Activated naive CD8-positive, alpha-beta T cell treated with anti-CD3 and anti-CD28 coated beads, Interleukin-2, amount 10 ng/mL, durations not matched to agents 7 days and 5 days (primary cell): ENCODE measurements around the gene CTIF. TPM values are rescaled to one million over a fixed set of nuclear protein-coding genes. Genes with fewer than 3 reads are reported as not detected.

ENCODE experiments used
- ATAC-seq: fragments of 150-1000 bp; cut with Tn5 transposase; one replicate; pipeline ENCODE4 v1.10.0; 2021; ENCODE audit warnings: low read depth, moderate library complexity
- POLR2A ChIA-PET: fragments of 350-600 bp; sonication (Branson Sonifier 250); formaldehyde crosslinking; loops from one replicate; lab custom pipeline; 2021; ENCODE audit warnings: antibody characterized with exemption; lab: Charles Lee
- DNase-seq: peaks from one replicate; pipeline ENCODE4 v3.0.0; 2021
- H3K27ac Mint-ChIP-seq: one replicate; pipeline ENCODE4 v1.8.0; 2022; ENCODE audit warnings: mild to moderate bottlenecking, mixed read lengths
- H3K27me3 Mint-ChIP-seq: one replicate; pipeline ENCODE4 v1.8.0; 2022; ENCODE audit warnings: mild to moderate bottlenecking, moderate library complexity, mixed read lengths
- H3K36me3 Mint-ChIP-seq: one replicate; pipeline ENCODE4 v1.8.0; 2021; ENCODE audit warnings: mild to moderate bottlenecking, mixed read lengths
- H3K4me1 Mint-ChIP-seq: one replicate; pipeline ENCODE4 v1.8.0; 2021; ENCODE audit warnings: mixed read lengths
- H3K4me3 Mint-ChIP-seq: one replicate; pipeline ENCODE4 v1.8.0; 2022; ENCODE audit warnings: mild to moderate bottlenecking, moderate library complexity, mixed read lengths
- H3K9me3 Mint-ChIP-seq: one replicate; pipeline ENCODE4 v1.8.0; 2021; ENCODE audit warnings: mixed read lengths
- total RNA-seq, 2 experiments: library from RNA; stranded (reverse); gene quantifications; one replicate each; pipeline ENCODE4 v1.2.3, GENCODE V29; 2021

The CTIF gene
- total RNA-seq, 2 experiments from 2014 or later, result 2.4 to 3.0 TPM

DNA sequence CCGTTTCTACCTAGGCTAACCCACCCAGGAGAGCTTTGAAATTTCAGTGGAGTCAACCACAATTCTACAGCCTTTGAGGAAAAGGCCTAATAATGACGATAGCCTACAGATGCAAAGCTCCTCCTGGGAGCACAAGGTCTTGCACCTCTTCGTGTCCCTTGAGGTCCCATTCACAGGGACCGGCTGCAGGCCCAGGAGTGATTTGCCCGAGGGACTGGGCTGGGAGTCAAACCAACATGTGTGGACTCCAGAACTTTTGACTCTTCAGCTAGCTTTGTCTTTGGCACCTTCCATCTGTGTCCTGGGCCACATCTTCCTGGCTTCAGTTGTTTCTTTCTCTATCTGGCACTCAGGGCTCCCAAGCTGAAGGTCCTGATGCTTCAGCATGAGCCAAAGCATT is 335.4 kb downstream of the CTIF start:
- H3K27me3 Mint-ChIP-seq, result peaks cover 11% of the 10 kb centered on the region
- DNase-seq (no peak), ATAC-seq (no peak)
- H3K27ac Mint-ChIP-seq, result no peak overlapping the region
- POLR2A ChIA-PET, result no interaction called here
- H3K36me3 Mint-ChIP-seq, result no peaks in the 10 kb centered on the region
- H3K9me3 Mint-ChIP-seq, result no peaks in the 10 kb centered on the region
- H3K4me1 Mint-ChIP-seq, result peaks cover 6% of the 10 kb centered on the region
- H3K4me3 Mint-ChIP-seq, result no peak overlapping the region

DNA sequence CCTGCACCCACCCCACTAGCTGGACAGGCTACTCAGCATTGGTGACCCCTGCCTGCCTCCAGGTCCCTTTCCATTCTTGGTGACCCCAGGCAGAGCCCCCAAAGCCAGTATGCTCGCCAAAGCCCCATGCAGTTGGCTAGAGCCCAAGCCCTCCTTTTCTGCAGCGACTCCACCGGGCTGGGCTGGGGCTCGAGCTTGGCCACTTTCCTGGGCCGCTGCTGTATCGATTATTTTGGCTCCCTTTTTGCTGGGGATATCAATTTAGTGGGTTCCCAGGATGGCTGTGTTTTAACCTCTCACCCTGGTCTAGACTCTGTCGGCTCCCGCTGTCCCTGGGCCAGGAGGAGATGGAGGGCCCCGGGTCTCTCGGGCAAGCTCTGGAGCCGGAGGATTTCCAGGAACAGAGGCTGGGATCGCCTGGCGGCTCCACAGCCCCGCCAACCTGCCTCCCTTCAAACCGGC is 335.9 kb downstream of the CTIF start:
- Mint-ChIP-seq H3K27me3 (peaks cover 11% of the 10 kb centered on the region), H3K27ac (no peak overlapping the region), H3K4me3 (no peak overlapping the region), H3K4me1 (peaks cover 6% of the 10 kb centered on the region), H3K36me3 (no peaks in the 10 kb centered on the region), H3K9me3 (no peaks in the 10 kb centered on the region)
- POLR2A ChIA-PET, result no interaction called here
- no peak for DNase-seq
- no peak for ATAC-seq

DNA sequence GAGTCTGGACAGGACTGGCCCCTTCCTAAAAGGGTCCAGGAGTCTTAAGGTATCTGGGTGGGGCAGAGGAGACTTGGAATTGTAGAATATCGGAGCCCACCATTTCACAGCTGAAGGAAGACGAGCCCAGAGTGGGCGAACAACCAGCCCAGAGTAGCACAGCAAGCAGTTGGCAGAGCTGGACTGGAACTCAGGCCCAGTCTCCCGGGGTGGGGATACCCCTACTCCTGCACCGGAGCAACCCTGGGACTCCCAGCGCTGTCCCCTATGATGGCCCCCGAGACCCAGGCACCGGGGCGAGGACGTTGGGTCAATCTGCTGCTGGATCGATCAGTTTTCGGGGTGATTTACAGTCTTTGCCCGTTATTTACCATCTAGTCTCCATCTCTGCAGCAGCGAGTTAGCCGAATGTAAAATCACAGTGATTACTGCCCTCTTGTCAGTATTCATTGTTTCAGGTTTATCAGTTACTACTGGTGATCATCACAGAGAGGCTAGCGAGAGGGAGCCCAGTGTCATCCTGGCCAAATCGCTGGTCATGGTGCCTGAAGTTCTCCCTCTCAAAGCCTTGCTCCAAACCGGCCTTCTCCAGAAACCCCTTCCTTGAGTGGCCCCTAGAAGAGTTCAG is 336.6 kb downstream of the CTIF start:
- ATAC-seq (no peak), DNase-seq (no peak)
- no peak overlapping the region for H3K4me3 Mint-ChIP-seq
- POLR2A ChIA-PET, result no interaction called here
- no peak overlapping the region for H3K27ac Mint-ChIP-seq
- no peaks in the 10 kb centered on the region for H3K9me3 Mint-ChIP-seq
- H3K36me3 Mint-ChIP-seq, result no peaks in the 10 kb centered on the region
- H3K27me3 Mint-ChIP-seq, result peaks cover 11% of the 10 kb centered on the region
- peaks cover 12% of the 10 kb centered on the region for H3K4me1 Mint-ChIP-seq

DNA sequence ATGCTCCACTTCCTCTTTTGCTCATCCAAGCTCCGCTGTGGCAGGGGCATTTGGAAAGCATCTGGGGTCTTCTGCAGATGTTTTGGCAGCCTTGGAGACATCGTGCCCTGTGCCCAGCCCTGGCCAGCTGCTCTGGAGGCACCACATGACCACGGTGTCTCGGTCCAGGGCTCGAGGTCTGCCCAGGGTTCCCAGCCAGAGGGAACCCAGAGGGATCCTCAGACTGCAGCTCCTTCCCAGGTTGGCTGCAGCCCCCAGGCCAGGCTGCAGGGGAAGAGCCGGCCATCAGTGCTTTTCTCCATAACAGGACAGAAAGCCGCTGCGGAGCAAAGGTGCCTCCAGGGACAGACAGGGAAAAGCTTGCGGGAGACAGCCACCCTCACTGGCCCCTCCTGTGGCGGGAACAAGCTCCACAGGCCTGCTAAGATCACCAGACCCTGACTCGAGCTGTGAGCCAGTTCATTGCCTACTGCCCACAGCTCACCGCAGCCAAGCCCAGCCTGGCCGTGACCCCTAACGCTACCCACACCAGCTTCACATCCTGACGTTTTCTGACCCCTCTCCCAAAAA is 337.2 kb downstream of the CTIF start:
- peaks cover 11% of the 10 kb centered on the region for H3K27me3 Mint-ChIP-seq
- POLR2A ChIA-PET, result no interaction called here
- no peaks in the 10 kb centered on the region for H3K36me3 Mint-ChIP-seq
- ATAC-seq (no peak), DNase-seq (no peak)
- H3K9me3 Mint-ChIP-seq, result no peaks in the 10 kb centered on the region
- H3K27ac Mint-ChIP-seq, result no peak overlapping the region
- peaks cover 17% of the 10 kb centered on the region for H3K4me1 Mint-ChIP-seq
- no peak overlapping the region for H3K4me3 Mint-ChIP-seq

DNA sequence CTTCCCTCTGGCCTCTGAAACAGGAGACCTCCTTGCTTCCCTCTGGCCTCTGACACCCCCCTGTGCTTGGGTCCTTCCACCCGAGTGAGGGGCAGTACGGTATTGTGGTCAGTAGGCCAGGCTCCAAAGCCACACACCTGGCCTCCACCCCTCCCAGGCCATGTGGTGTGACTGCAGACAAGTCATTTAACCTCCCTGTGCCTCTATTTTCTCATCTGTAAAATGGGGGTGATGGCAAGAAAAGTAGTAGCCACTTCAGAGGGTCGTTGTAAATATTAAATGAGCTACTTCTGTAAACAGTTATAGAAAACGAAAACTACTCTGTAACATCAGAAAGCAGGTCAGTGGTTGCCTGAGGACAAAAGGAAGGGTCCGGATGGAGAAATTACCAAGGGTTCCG is 337.8 kb downstream of the CTIF start:
- DNase-seq (no peak), ATAC-seq (no peak)
- no peak overlapping the region for H3K27ac Mint-ChIP-seq
- H3K9me3 Mint-ChIP-seq, result no peaks in the 10 kb centered on the region
- peaks cover 18% of the 10 kb centered on the region for H3K4me1 Mint-ChIP-seq
- H3K36me3 Mint-ChIP-seq, result no peaks in the 10 kb centered on the region
- POLR2A ChIA-PET, result no interaction called here
- H3K4me3 Mint-ChIP-seq, result no peak overlapping the region
- peaks cover 11% of the 10 kb centered on the region for H3K27me3 Mint-ChIP-seq

DNA sequence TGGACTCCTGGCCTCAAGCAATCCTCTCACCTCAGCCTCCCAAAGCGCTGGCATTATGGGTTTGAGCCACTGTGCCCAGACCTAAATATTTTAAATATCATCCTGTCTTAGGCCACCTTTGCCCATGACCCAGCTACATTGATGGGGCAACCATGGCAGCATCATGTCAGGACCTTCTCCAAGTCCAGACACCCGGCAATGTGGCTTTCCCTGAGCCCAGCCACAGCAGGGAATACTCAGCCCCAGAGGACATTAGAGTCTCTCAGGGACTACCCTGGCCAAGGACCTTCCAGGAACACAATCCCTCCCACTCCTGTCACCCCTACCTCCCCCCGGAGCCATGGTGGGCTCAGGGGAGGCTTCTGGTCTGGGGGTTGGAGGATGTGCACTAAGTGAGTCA is 339.1 kb downstream of the CTIF start:
- no peak overlapping the region for H3K4me3 Mint-ChIP-seq
- H3K27me3 Mint-ChIP-seq, result peaks cover 11% of the 10 kb centered on the region
- no peaks in the 10 kb centered on the region for H3K36me3 Mint-ChIP-seq
- DNase-seq, result no peak
- H3K27ac Mint-ChIP-seq, result no peak overlapping the region
- H3K4me1 Mint-ChIP-seq, result peaks cover 15% of the 10 kb centered on the region
- H3K9me3 Mint-ChIP-seq, result no peaks in the 10 kb centered on the region
- ATAC-seq, result no peak
- POLR2A ChIA-PET, result no interaction called here

DNA sequence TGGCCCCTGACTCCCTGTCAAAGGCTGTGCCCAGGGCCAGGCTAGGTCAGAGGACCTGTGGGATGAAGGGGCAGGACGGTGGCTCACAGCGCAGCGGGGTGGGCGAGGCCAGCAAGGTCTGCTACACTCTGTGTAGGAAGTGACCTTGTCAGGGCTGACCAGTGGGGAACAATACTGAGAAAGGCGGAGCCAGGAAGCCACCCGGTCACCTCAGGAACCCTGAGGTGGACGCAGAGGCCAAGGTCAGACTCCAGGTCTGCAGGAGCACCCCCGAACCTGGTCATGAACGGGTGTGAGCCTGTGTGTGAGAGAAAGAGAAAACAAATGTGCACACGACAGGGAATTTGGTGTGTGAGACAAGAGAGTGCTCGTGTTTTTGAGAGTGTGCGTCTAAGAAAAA is 339.6 kb downstream of the CTIF start:
- Mint-ChIP-seq H3K27me3 (peaks cover 11% of the 10 kb centered on the region), H3K4me3 (no peak overlapping the region), H3K9me3 (no peaks in the 10 kb centered on the region), H3K4me1 (peaks cover 13% of the 10 kb centered on the region), H3K36me3 (no peaks in the 10 kb centered on the region), H3K27ac (peak overlapping the region; percentile 61)
- DNase-seq, result no peak
- ATAC-seq, result no peak
- POLR2A ChIA-PET, result no interaction called here

DNA sequence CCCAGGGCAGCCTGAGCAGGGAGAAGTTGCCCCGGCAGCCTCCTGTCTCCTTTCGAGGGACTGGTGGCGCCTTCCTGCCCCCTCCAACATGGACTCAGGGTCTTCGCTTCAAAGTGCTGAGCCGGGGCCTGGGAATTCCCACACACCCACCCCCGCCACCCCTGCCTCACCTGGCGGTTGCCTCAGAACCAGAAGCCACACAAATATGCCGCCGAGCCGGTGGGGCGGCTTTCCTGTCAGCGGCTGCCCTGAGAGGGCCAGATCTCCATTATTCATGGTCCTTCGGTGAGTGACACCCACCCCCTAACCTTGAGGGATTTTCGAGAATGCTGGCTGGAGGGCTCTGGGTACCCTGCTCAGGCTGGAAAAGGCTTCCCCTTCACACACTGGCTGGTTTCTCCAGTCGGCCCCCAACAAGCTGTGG is 340.2 kb downstream of the CTIF start:
- peaks cover 11% of the 10 kb centered on the region for H3K27me3 Mint-ChIP-seq
- H3K36me3 Mint-ChIP-seq, result no peaks in the 10 kb centered on the region
- ATAC-seq (no peak), DNase-seq (no peak)
- peaks cover 13% of the 10 kb centered on the region for H3K4me1 Mint-ChIP-seq
- H3K27ac Mint-ChIP-seq, result no peak overlapping the region
- no peak overlapping the region for H3K4me3 Mint-ChIP-seq
- POLR2A ChIA-PET, result no interaction called here
- no peaks in the 10 kb centered on the region for H3K9me3 Mint-ChIP-seq

DNA sequence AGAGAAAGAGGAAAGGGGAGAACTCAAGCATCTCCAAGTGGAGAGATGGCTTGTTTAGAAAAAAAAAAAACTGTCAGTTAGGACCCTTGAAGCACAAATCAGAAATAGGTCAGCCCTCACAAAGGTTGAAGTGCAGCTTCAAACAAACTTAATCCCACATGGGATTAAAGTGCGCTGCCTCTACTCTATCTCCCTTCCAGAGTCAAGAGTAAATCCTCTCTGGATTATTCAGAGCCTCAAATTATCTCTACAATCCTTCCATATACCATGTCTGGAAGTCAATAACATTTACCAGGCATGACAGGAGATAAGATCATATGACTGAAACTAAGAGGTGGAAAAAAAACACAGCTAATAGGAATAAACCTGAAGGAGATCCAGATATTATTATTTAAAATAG is 342.1 kb downstream of the CTIF start:
- ATAC-seq, result peak; percentile 14
- no peaks in the 10 kb centered on the region for H3K9me3 Mint-ChIP-seq
- no peaks in the 10 kb centered on the region for H3K36me3 Mint-ChIP-seq
- no peak overlapping the region for H3K4me3 Mint-ChIP-seq
- POLR2A ChIA-PET, result interaction anchor here (0.5 to 0.7 kb wide), 3 partner anchors 32 to 762 kb away, joined by 3 read pairs; no protein-coding TSS in a partner anchor
- H3K27me3 Mint-ChIP-seq, result peaks cover 8% of the 10 kb centered on the region
- no peak for DNase-seq
- no peak overlapping the region for H3K27ac Mint-ChIP-seq
- H3K4me1 Mint-ChIP-seq, result peaks cover 13% of the 10 kb centered on the region

DNA sequence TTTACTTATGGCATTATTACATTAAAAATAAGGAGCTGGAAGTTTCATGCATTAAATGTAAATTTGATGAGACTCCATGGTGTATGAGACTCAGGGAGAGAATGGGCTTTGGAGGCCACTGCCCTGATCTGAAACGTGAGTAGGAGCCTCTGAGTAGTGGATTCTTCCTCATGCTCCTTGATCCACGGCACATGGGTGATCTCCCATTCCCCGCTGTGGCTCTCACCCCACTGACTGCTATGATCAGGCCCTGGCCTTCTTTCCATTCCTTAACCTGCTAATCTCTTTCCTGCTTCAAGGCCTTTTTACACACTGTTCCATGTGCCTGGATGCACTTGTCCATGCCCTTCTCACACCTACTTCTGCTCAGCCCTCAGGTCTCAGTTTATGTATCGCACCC is 343.5 kb downstream of the CTIF start:
- Mint-ChIP-seq H3K4me3 (no peak overlapping the region), H3K9me3 (no peaks in the 10 kb centered on the region), H3K4me1 (peaks cover 13% of the 10 kb centered on the region), H3K27me3 (peaks cover 4% of the 10 kb centered on the region), H3K36me3 (no peaks in the 10 kb centered on the region), H3K27ac (no peak overlapping the region)
- no peak for ATAC-seq
- POLR2A ChIA-PET, result no interaction called here
- no peak for DNase-seq

DNA sequence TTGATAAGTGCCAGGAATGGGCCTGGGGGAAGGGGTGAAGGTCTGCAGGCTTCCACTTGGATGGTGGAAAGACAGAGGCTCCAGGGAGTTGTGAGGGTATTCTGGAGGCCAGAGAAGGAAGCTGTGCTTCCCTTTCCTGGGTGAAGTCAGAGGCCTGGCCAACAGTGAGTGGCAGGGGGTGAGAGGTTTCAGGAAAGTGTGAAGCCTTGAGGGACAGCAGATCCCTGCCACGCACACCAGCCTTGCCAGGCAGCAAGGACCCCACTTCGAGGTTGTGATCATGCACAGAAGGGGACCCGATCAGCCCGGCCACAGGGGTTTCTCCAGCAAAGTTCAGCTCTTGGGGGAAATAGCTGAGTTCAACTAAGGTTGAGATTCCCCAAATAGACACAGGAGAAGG is 345.5 kb downstream of the CTIF start:
- Mint-ChIP-seq H3K9me3 (no peaks in the 10 kb centered on the region), H3K4me1 (peaks cover 13% of the 10 kb centered on the region), H3K27me3 (no peaks in the 10 kb centered on the region), H3K27ac (no peak overlapping the region), H3K4me3 (no peak overlapping the region), H3K36me3 (no peaks in the 10 kb centered on the region)
- DNase-seq (no peak), ATAC-seq (no peak)
- POLR2A ChIA-PET, result no interaction called here

DNA sequence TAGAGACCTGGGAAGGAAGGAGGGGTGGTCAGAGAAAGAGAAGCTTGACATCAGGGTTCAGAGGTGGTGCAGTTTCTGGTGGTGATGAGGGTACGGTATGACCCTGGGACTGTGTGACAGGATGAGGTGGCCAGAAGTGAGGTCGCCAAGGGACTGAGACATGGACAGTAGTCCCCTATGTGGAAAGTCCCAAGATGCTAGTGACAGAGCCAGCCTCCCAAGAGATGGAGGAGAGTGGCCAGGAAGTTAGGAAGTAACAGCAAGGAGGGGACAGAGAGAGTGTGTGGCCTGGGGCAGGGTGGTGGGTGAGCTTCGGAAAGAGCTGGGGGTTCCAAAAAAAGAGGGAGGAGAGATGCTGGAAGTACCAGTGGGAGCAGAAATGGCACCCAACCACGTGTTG is 345.9 kb downstream of the CTIF start:
- Mint-ChIP-seq H3K27me3 (no peaks in the 10 kb centered on the region), H3K27ac (no peak overlapping the region), H3K9me3 (no peaks in the 10 kb centered on the region), H3K36me3 (no peaks in the 10 kb centered on the region), H3K4me3 (no peak overlapping the region), H3K4me1 (peaks cover 13% of the 10 kb centered on the region)
- ATAC-seq (no peak), DNase-seq (no peak)
- POLR2A ChIA-PET, result no interaction called here

DNA sequence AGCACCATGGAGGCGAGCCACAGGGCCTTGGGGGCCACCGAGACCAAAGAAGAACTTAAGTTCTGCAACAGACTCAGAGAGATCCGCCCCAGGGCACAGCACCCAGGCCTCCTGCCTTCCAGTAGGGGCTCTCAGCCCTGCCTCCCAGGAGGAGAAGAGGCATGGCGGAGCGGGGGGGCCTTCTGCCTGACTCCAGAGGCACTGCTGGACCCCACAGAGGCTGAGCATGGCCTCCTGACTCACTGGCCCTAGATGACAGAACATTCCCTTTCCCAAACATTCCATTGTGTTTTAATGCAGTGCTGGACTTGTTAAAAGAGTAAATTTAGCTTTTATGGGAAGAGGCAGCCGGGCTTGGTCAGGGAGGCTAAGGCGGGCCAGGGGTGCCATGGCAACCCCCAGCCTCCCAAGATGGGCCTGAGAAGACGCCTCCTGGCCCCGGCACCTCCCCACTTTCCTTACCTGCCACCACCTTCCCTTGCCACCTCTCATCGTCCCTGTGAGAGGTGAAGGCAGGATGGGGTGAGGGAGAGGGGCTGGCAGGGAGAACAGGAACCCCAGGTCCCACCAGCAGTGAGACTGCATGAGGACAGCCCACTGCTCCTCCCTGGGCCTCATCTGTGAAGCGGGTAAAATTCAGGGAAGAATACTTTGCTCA is 346.6 kb downstream of the CTIF start:
- H3K27me3 Mint-ChIP-seq, result no peaks in the 10 kb centered on the region
- H3K27ac Mint-ChIP-seq, result peak overlapping the region; percentile 59
- peaks cover 7% of the 10 kb centered on the region for H3K4me1 Mint-ChIP-seq
- H3K36me3 Mint-ChIP-seq, result no peaks in the 10 kb centered on the region
- POLR2A ChIA-PET, result no interaction called here
- no peak for ATAC-seq
- no peaks in the 10 kb centered on the region for H3K9me3 Mint-ChIP-seq
- DNase-seq, result peak; percentile 22
- H3K4me3 Mint-ChIP-seq, result no peak overlapping the region

DNA sequence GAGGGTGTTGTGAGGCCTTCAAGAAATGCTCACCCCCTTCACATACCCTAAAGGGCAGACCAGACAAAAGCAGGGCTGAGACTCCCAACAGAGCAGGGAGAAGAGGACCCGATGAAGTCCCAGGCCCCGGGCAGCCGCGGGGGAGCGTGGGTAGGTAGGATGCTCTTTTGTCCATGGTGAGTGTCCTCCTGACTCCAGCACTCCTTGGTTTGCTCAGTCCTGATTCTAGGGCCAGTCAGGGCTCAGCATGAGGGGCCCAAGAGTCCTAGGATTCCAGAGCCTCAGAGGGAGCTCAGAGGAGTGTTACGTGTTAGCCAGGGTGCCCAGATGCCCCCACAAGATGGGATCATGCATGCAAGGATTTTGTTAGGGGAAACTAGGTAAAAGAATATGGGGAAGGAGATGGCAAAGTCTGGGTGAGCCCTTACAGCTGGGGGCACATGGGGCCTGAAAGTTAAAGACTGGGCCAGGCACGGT is 347.1 kb downstream of the CTIF start:
- no peak overlapping the region for H3K4me3 Mint-ChIP-seq
- ATAC-seq (no peak), DNase-seq (peak; percentile 24)
- H3K9me3 Mint-ChIP-seq, result no peaks in the 10 kb centered on the region
- H3K36me3 Mint-ChIP-seq, result no peaks in the 10 kb centered on the region
- H3K4me1 Mint-ChIP-seq, result peaks cover 2% of the 10 kb centered on the region
- POLR2A ChIA-PET, result interaction anchor here (0.7 kb wide), 1 partner anchor 66 kb away, joined by 3 read pairs; no protein-coding TSS in a partner anchor
- peak overlapping the region; percentile 59 for H3K27ac Mint-ChIP-seq
- H3K27me3 Mint-ChIP-seq, result no peaks in the 10 kb centered on the region
